ENCODE results near the gene PDE12.

The PDE12 gene

DNA sequence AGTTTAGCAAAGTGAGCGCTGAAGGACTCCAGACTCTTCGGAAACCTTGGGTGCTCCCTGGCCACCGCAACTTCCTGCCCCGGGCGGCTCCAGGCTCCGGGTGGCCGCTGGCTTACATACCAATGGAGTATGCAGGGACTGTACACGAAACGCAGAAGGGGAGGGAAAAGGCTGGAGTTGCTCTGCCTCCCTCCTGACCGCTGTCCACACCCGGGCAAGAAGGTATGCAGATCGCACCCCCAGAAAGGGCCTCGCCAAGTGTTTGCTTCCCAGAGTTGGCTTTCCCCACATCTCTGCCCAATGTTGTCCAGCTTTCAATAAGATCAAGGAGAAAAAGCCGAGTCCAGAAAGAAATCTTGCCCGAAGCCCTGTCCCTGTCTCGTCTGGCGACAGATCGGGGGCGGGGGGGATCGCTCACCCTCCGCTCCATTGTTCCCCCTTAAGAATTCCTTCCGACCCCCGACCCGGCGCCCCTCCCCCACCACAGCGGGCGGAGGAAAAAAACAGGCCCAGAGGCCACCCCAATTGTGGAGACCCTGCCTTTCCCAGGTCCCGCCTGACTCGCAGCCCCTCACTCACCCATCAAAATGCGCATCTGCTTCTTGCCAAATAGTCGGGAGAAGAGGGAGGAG is 40.5 kb downstream of the PDE12 start:
- H3K23ac ChIP-seq (ENCODE audit: low read length) = no peak overlapping the region
- peak overlapping the region; percentile 87 for H2AK5ac ChIP-seq (ENCODE audit: low read length)
- WGBS (ENCODE audit: extremely low coverage, insufficient coverage, insufficient read length) = no CpG with 5 or more reads among the region's 31 CpGs
- H3K4me3 ChIP-seq (ENCODE audit: low read depth, low read length) = peak overlapping the region; percentile 80
- peaks cover 0 to 6% of the 10 kb centered on the region in 2 experiments for H3K4me1 ChIP-seq (ENCODE audit: control insufficient read depth in 1 of 2, insufficient read depth in 2 of 2, low read length in 2 of 2)
- peak overlapping the region; percentile 32 for H3K4me2 ChIP-seq (ENCODE audit: low read length)
- peak overlapping the region; percentile 95 for H2BK5ac ChIP-seq (ENCODE audit: low read depth, low read length, poor library complexity)
- H2BK12ac ChIP-seq (ENCODE audit: low read length) = no peak overlapping the region
- peak overlapping the region; percentile 96 for H3K14ac ChIP-seq (ENCODE audit: low read length)
- no peaks in the 10 kb centered on the region for H3K27me3 ChIP-seq (ENCODE audit: insufficient read depth, low read length)
- H3K36me3 ChIP-seq (ENCODE audit: control insufficient read depth in 1 of 2, insufficient read depth in 2 of 2, low read length in 2 of 2) = peaks cover 2% of the 10 kb centered on the region in 2 experiments
- peak overlapping the region; percentile 93 for H3K27ac ChIP-seq (ENCODE audit: low read depth, low read length)
- peak overlapping the region; percentile 82 for H3K4ac ChIP-seq (ENCODE audit: low read depth, low read length)
- H3K9ac ChIP-seq (ENCODE audit: low read length) = peak overlapping the region; percentile 68
- DNase-seq = peak; percentile 91 to 92
- H2BK120ac ChIP-seq (ENCODE audit: insufficient read depth, low read length, poor library complexity) = peak overlapping the region; percentile 93
- peak overlapping the region; percentile 97 for H4K91ac ChIP-seq (ENCODE audit: low read depth, low read length)
- peak overlapping the region; percentile 57 for H2AFZ ChIP-seq (ENCODE audit: insufficient read depth, low read length, poor library complexity)
- no peaks in the 10 kb centered on the region for H3K9me3 ChIP-seq (ENCODE audit: insufficient read depth, low read depth, low read length)
- peak overlapping the region; percentile 76 for H3K18ac ChIP-seq (ENCODE audit: low read length)
- H4K8ac ChIP-seq (ENCODE audit: low read depth, low read length) = peak overlapping the region; percentile 89
- H3K79me2 ChIP-seq (ENCODE audit: control insufficient read depth, insufficient read depth, low read length, poor library complexity) = peaks cover 17% of the 10 kb centered on the region
- H4K12ac ChIP-seq (ENCODE audit: low read depth, low read length) = peak overlapping the region; percentile 90
- peaks cover 10% of the 10 kb centered on the region for H3K79me1 ChIP-seq (ENCODE audit: low read length)

DNA sequence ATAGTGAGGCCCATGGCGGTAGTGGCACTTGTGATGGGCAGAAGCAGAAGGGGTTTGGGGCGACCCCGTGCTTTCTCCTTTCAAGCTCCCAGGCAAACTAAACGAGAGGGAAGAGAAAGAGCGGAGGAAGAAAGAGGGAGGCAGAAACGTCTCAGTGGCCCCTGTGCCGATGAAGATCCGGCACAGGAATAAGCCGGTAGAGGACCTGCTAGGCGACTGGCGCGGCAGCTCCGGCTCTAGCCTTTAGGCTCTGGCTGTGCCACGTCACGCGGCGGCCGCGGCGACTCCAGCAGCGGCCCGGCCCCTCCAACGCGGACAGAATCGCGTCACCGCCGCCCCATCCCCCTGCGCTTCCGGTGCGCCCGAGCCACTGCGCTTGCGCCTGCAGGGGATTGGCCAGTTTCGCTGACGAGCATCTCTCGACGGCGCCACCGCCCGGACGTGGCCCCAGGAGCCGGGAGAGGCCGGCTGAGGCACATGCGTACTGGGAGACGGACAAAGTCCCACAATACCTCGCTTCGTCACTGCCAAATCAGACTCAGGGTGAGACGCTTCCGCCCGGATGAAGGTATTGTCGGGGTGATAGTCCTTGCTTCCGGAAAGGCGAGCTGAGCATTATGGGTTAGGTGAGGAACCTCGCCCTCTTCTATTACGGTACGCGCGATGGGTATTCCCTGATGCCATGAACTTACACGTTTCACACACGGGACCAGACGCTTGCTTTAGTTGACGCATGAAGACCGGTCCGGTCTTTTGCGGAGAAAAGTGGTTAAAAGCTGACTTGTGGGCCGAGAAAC is 41.3 kb downstream of the PDE12 start, which contains the start of gene ARF4:
Gene ARF4, minus strand, starts transcription at position 218 of the 797 bp plus-strand sequence. Its CDS starts 204 bp downstream, at position 14.
- Histone ChIP-seq H4K8ac (ENCODE audit: low read depth, low read length) (peak within 1 kb of the TSS; percentile 89), H3K79me2 (ENCODE audit: control insufficient read depth, insufficient read depth, low read length, poor library complexity) (peaks cover 17% of the 10 kb centered on the region), H2AFZ (ENCODE audit: insufficient read depth, low read length, poor library complexity) (peak within 1 kb of the TSS; percentile 57), H3K4me3 (ENCODE audit: low read depth, low read length) (peak within 1 kb of the TSS; percentile 80), H3K79me1 (ENCODE audit: low read length) (peaks cover 10% of the 10 kb centered on the region), H3K4me1 (ENCODE audit: control insufficient read depth in 1 of 2, insufficient read depth in 2 of 2, low read length in 2 of 2) (peaks cover 0 to 4% of the 10 kb centered on the region in 2 experiments), H2BK12ac (ENCODE audit: low read length) (no peak within 1 kb of the TSS), H3K36me3 (ENCODE audit: control insufficient read depth in 1 of 2, insufficient read depth in 2 of 2, low read length in 2 of 2) (peaks cover 0 to 2% of the 10 kb centered on the region in 2 experiments), H3K27me3 (ENCODE audit: insufficient read depth, low read length) (no peaks in the 10 kb centered on the region), H3K27ac (ENCODE audit: low read depth, low read length) (peak within 1 kb of the TSS; percentile 93), H2AK5ac (ENCODE audit: low read length) (peak within 1 kb of the TSS; percentile 87), H3K9ac (ENCODE audit: low read length) (peak within 1 kb of the TSS; percentile 81), H2BK120ac (ENCODE audit: insufficient read depth, low read length, poor library complexity) (peak within 1 kb of the TSS; percentile 93), H3K23ac (ENCODE audit: low read length) (no peak within 1 kb of the TSS), H4K91ac (ENCODE audit: low read depth, low read length) (peak within 1 kb of the TSS; percentile 97), H3K4me2 (ENCODE audit: low read length) (peak within 1 kb of the TSS; percentile 69), H3K4ac (ENCODE audit: low read depth, low read length) (peak within 1 kb of the TSS; percentile 82), H2BK5ac (ENCODE audit: low read depth, low read length, poor library complexity) (peak within 1 kb of the TSS; percentile 95), H3K18ac (ENCODE audit: low read length) (peak within 1 kb of the TSS; percentile 76), H3K14ac (ENCODE audit: low read length) (peak within 1 kb of the TSS; percentile 96), H4K12ac (ENCODE audit: low read depth, low read length) (peak within 1 kb of the TSS; percentile 90), H3K9me3 (ENCODE audit: insufficient read depth, low read depth, low read length) (no peaks in the 10 kb centered on the region)
- no CpG with 5 or more reads among the region's 67 CpGs for WGBS (ENCODE audit: extremely low coverage, insufficient coverage, insufficient read length)
- DNase-seq = peak; percentile 100

DNA sequence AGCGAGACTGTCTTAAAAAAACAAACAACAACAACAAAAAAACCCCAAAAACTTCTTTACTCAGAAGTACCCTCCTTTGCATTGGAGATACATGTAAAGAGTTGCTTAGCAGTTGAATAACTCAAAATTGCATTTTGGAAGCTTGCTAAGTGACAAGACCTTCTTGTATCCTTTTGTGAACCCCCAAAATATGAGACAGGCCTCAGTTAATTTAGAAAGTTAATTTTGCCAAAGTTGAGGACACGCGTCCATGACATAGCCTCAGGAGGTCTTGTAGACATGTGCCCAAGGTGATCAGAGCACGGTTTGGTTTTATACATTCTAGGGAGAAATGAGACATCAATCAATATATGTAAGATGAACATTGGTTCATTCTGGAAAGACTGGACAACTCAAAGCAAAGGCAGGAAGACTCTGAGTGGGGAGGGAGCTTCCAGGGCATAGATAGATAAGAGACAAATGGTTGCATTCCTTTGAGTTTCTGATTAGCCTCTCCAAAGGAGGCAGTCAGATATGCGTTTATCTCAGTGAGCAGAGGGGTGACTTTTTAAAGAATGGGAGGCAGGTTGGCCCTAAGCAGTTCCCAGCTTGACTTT is 42.8 kb downstream of the PDE12 start:
- Histone ChIP-seq H3K9me3 (ENCODE audit: insufficient read depth, low read depth, low read length) (no peaks in the 10 kb centered on the region), H2AK5ac (ENCODE audit: low read length) (no peak overlapping the region), H3K14ac (ENCODE audit: low read length) (no peak overlapping the region), H3K4me1 (ENCODE audit: control insufficient read depth in 1 of 2, insufficient read depth in 2 of 2, low read length in 2 of 2) (peaks cover 0 to 4% of the 10 kb centered on the region in 2 experiments), H2BK12ac (ENCODE audit: low read length) (no peak overlapping the region), H4K12ac (ENCODE audit: low read depth, low read length) (no peak overlapping the region), H3K4me2 (ENCODE audit: low read length) (peak overlapping the region; percentile 69), H3K9ac (ENCODE audit: low read length) (no peak overlapping the region), H3K27me3 (ENCODE audit: insufficient read depth, low read length) (no peaks in the 10 kb centered on the region), H2AFZ (ENCODE audit: insufficient read depth, low read length, poor library complexity) (no peak overlapping the region), H3K18ac (ENCODE audit: low read length) (no peak overlapping the region), H3K79me2 (ENCODE audit: control insufficient read depth, insufficient read depth, low read length, poor library complexity) (peaks cover 12% of the 10 kb centered on the region), H3K4ac (ENCODE audit: low read depth, low read length) (no peak overlapping the region), H4K91ac (ENCODE audit: low read depth, low read length) (no peak overlapping the region), H3K27ac (ENCODE audit: low read depth, low read length) (no peak overlapping the region), H3K36me3 (ENCODE audit: control insufficient read depth in 1 of 2, insufficient read depth in 2 of 2, low read length in 2 of 2) (no peaks in the 10 kb centered on the region), H3K4me3 (ENCODE audit: low read depth, low read length) (no peak overlapping the region), H4K8ac (ENCODE audit: low read depth, low read length) (peak overlapping the region; percentile 45), H2BK120ac (ENCODE audit: insufficient read depth, low read length, poor library complexity) (no peak overlapping the region), H3K23ac (ENCODE audit: low read length) (no peak overlapping the region), H3K79me1 (ENCODE audit: low read length) (peaks cover 10% of the 10 kb centered on the region), H2BK5ac (ENCODE audit: low read depth, low read length, poor library complexity) (no peak overlapping the region)
- no CpG with 5 or more reads among the region's 5 CpGs for WGBS (ENCODE audit: extremely low coverage, insufficient coverage, insufficient read length)
- DNase-seq = no peak

DNA sequence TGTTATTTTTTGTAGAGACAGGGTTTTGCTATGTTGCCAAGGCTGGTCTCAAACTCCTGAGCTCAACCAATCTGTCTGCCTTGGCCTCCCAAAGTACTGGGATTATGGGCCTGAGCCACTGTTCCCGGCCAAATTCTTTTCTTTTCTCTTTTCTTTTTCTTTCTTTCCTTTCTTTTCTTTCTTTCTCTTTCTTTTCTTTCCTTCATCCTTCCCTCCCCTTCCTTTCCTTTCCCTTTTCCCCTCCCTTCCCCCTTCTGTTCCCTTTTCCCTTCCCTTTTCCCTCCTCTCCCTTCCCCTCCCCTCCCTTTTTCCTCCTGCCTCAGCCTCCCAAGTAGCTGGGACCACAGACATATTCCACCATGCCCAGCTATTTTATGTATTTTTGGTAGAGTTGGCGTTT is 44.1 kb downstream of the PDE12 start:
- H3K4me3 ChIP-seq (ENCODE audit: low read depth, low read length) = no peak overlapping the region
- H4K91ac ChIP-seq (ENCODE audit: low read depth, low read length) = no peak overlapping the region
- no peak overlapping the region for H3K4me2 ChIP-seq (ENCODE audit: low read length)
- no peak for DNase-seq
- no peaks in the 10 kb centered on the region for H3K36me3 ChIP-seq (ENCODE audit: control insufficient read depth in 1 of 2, insufficient read depth in 2 of 2, low read length in 2 of 2)
- H3K4ac ChIP-seq (ENCODE audit: low read depth, low read length) = no peak overlapping the region
- no peak overlapping the region for H3K14ac ChIP-seq (ENCODE audit: low read length)
- no peak overlapping the region for H2BK120ac ChIP-seq (ENCODE audit: insufficient read depth, low read length, poor library complexity)
- H2AFZ ChIP-seq (ENCODE audit: insufficient read depth, low read length, poor library complexity) = no peak overlapping the region
- H3K79me1 ChIP-seq (ENCODE audit: low read length) = peaks cover 10% of the 10 kb centered on the region
- H3K4me1 ChIP-seq (ENCODE audit: control insufficient read depth in 1 of 2, insufficient read depth in 2 of 2, low read length in 2 of 2) = peaks cover 0 to 4% of the 10 kb centered on the region in 2 experiments
- H3K23ac ChIP-seq (ENCODE audit: low read length) = no peak overlapping the region
- H4K8ac ChIP-seq (ENCODE audit: low read depth, low read length) = no peak overlapping the region
- H3K27me3 ChIP-seq (ENCODE audit: insufficient read depth, low read length) = no peaks in the 10 kb centered on the region
- H2BK5ac ChIP-seq (ENCODE audit: low read depth, low read length, poor library complexity) = no peak overlapping the region
- no peak overlapping the region for H2AK5ac ChIP-seq (ENCODE audit: low read length)
- H3K9me3 ChIP-seq (ENCODE audit: insufficient read depth, low read depth, low read length) = no peaks in the 10 kb centered on the region
- H3K27ac ChIP-seq (ENCODE audit: low read depth, low read length) = no peak overlapping the region
- no peak overlapping the region for H2BK12ac ChIP-seq (ENCODE audit: low read length)
- no CpG with 5 or more reads among the region's 2 CpGs for WGBS (ENCODE audit: extremely low coverage, insufficient coverage, insufficient read length)
- H3K9ac ChIP-seq (ENCODE audit: low read length) = no peak overlapping the region
- peaks cover 10% of the 10 kb centered on the region for H3K79me2 ChIP-seq (ENCODE audit: control insufficient read depth, insufficient read depth, low read length, poor library complexity)
- no peak overlapping the region for H3K18ac ChIP-seq (ENCODE audit: low read length)
- H4K12ac ChIP-seq (ENCODE audit: low read depth, low read length) = no peak overlapping the region

Data from trophoblast cell (in vitro differentiated cells and primary cell).